C4-2B (cell line): Measurements from ENCODE around the gene LATS2.

Experiments
- H3K27ac ChIP-seq: fragments of 450-650 bp; 2 replicates; pipeline ENCODE4 v1.5.1; 2017
- ZFX ChIP-seq: fragments of 450-650 bp; IDR thresholded peaks from 2 replicates; pipeline ENCODE4 v1.6.1; 2017
- TF ChIP-seq, protein P1 (sequence below): fragments of 450-650 bp; conservative IDR thresholded peaks from 2 replicates; pipeline ENCODE4 v1.5.1; 2017; ENCODE audit warnings: mild to moderate bottlenecking

LATS2 gene

DNA sequence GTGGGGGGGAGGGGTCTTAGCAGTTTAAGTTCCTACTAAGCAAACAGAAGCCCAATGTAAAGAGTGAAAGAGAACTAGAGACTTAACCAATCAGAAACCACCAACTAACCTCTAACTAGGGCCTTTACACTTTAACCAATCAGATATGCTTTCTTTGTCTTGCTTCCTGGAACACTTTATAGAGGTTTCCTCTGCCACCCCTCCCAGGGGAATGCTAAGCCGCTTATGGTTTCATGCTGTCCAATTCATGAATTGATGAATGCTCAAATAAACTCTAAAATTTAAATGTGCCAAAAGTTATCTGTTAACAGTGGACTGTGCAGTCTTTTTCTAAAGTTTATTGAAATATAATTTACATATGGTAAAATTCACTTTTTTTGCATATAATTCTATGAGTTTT, 33.9 kb upstream of the LATS2 start:
- TF ChIP-seq, protein P1, sequence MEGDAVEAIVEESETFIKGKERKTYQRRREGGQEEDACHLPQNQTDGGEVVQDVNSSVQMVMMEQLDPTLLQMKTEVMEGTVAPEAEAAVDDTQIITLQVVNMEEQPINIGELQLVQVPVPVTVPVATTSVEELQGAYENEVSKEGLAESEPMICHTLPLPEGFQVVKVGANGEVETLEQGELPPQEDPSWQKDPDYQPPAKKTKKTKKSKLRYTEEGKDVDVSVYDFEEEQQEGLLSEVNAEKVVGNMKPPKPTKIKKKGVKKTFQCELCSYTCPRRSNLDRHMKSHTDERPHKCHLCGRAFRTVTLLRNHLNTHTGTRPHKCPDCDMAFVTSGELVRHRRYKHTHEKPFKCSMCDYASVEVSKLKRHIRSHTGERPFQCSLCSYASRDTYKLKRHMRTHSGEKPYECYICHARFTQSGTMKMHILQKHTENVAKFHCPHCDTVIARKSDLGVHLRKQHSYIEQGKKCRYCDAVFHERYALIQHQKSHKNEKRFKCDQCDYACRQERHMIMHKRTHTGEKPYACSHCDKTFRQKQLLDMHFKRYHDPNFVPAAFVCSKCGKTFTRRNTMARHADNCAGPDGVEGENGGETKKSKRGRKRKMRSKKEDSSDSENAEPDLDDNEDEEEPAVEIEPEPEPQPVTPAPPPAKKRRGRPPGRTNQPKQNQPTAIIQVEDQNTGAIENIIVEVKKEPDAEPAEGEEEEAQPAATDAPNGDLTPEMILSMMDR, result no peak
- TF ChIP-seq ZFX, result no peak
- no peak overlapping the region for H3K27ac ChIP-seq

DNA sequence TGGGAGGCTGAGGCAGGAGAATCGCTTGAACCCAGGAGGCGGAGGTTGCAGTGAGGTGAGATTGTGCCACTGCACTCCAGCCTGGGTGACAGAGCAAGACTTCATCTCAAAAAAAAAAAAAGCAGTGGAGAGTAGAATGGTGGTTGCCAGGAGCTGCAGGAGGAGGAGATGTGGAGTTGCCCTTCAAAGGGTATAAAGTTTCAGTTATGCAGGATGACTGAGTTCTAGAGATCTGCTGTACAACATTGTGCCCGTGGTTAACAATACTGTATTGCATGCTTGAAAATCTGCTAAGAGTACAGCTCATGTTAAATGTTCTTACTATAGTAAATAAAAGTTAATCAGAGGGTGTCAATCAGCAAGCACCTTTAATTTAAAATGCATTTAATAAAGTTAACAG, 28.4 kb upstream of the LATS2 start:
- no peak overlapping the region for H3K27ac ChIP-seq
- no peak for TF ChIP-seq ZFX
- TF ChIP-seq, protein P1, result no peak

DNA sequence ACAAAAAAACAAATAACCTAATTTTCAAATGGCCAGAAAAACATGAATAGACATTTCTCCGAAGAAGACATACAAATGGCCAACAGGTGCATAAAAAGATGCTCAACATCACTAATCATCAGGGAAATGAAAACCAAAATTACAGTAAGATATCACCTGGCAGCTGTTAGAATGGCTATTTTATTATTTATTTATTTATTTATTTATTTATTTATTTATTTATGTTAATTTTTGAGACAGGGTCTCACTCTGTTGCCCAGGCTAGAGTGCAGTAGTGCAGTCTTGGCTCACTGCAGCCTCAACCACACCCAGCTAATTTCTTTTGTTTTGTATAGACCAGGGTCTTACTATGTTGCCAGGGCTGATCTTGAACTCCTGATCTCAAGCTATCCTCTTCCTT, 27.1 kb upstream of the LATS2 start:
- TF ChIP-seq ZFX, result no peak
- H3K27ac ChIP-seq, result no peak overlapping the region

DNA sequence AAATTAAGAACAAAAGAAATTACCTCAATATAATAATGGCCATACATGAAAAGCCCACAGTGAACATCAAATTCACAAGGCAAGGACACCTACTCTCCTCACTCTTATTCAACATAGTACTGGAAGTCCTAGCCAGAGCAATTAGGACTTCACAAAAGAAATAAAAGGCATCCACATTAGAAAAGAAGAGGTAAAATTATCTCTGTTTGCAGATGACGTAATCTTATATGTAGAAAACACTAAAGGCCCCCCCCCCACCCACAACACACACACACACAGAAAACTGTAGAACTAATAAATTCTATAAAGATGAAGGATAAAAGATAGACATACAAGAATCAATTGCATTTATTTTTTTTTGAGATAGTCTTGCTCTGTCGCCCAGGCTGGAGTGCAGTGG, 25.5 kb upstream of the LATS2 start:
- TF ChIP-seq, protein P1, result no peak
- TF ChIP-seq ZFX, result no peak
- H3K27ac ChIP-seq, result no peak overlapping the region

DNA sequence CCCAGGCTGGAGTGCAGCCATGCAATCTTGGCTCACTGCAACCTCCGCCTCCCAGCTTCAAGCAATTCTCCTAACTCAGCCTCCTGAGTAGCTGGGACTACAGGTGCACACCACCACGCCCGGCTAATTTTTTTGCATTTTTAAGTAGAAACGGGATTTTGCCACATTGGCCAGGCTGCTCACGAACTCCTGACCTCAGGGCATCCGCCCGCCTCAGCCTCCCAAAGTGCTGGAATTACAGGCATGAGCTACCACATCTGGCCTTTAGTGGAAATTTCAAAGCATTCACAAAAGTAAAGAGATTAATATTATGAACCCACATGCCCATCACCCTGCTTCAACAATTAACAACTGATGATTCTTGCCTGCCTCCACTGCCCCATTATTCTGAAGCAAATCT, 20.5 kb upstream of the LATS2 start:
- H3K27ac ChIP-seq, result no peak overlapping the region
- TF ChIP-seq, protein P1, result no peak
- TF ChIP-seq ZFX, result no peak

DNA sequence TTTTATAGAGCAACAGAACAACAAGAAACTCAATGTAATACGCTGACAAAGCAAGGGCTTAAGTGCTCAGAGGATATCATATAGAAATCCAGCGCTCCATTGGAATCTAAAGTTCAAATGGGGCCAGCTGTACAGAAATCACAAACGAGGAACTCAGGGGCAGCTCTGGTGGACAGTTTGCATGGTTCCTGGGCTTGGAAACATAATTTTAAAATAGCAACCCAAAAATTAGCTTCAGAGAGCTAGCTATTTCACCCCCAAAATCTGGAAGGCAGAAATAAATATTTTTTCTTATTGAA, 19.2 kb upstream of the LATS2 start:
- H3K27ac ChIP-seq, result no peak overlapping the region

GRCh38 chr13:21079761-21080592, 18.6 kb upstream of the LATS2 start:
- TF ChIP-seq ZFX, result no peak; the same call in 1 of the 2 replicates
- TF ChIP-seq, protein P1, result no peak
- no peak overlapping the region for H3K27ac ChIP-seq

More for the DNA sequence above, 19.2 kb upstream of the LATS2 start:
- TF ChIP-seq ZFX, result no peak
- TF ChIP-seq, protein P1, result no peak

GRCh38 chr13:21079221-21079620, 17.8 kb upstream of the LATS2 start:
- no peak for TF ChIP-seq ZFX
- TF ChIP-seq, protein P1, result no peak
- no peak overlapping the region for H3K27ac ChIP-seq
